ENCODE measurements around the gene TDRD9. TPM values are rescaled to one million over a fixed set of nuclear protein-coding genes. Genes with fewer than 3 reads are reported as not detected.
A peak's percentile ranks its signal among the peaks of the same experiment; 100 is the strongest.

TDRD9 gene
- total RNA-seq, 1 experiment from 2014 or later: 4.1 TPM

DNA sequence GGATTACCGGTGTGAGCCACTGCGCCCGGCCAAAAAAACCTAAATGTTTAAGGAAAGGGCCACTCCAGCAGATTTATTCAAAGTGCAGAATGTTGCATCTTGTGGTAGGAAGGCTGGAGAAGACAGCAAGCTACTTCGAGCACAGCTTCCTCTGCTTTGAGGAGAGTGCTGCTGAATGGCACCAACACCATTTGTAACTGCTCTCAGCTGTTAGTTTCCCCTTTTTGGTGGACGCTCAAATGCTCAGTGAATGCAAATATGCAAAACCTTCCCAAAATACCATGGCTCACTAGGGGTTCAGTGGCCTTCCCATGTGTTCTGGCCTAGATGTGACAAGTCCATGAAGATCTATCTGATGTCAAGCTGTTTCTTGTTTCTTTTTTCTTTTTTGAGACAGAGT lies 2.9 kb upstream of the TDRD9 start:
- no peak overlapping the region for H3K27ac ChIP-seq
- H3K27me3 ChIP-seq (replicated peaks): no peaks in the 10 kb centered on the region
- DNase-seq (ENCODE audit: low read depth in 1 of 2, low spot score in 2 of 2): no peak
- no peak overlapping the region for H3K4me3 ChIP-seq
- H3K4me1 ChIP-seq (replicated peaks): peaks cover 12% of the 10 kb centered on the region
- peaks cover 8% of the 10 kb centered on the region for H3K36me3 ChIP-seq
- H3K9me3 ChIP-seq (replicated peaks): no peaks in the 10 kb centered on the region

DNA sequence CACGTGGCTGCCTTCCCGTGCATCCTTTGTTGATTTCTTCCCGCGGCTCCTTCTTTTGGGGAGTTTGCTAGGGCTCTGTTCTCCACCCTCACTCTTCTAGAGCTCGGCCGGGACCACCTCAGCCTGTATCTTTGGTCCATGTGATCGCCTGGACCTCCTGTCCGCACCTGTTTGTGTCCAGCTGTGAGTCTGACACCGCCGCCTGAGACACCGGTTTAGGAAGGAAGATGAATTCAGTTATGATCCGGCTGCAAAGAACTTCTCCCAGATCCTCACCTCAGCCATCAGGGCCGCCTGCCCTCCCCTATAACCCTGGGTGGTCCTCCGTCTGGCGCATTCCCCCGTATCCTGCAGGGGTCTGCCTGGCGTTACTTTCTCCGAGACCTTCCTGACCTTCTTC lies 690 bp upstream of the TDRD9 start:
- no peak for DNase-seq (ENCODE audit: low read depth in 1 of 2, low spot score in 2 of 2)
- Histone ChIP-seq H3K9me3 (replicated peaks) (no peaks in the 10 kb centered on the region), H3K27me3 (replicated peaks) (no peaks in the 10 kb centered on the region), H3K4me3 (no peak overlapping the region), H3K27ac (no peak overlapping the region), H3K36me3 (no peaks in the 10 kb centered on the region), H3K4me1 (replicated peaks) (no peaks in the 10 kb centered on the region)

DNA sequence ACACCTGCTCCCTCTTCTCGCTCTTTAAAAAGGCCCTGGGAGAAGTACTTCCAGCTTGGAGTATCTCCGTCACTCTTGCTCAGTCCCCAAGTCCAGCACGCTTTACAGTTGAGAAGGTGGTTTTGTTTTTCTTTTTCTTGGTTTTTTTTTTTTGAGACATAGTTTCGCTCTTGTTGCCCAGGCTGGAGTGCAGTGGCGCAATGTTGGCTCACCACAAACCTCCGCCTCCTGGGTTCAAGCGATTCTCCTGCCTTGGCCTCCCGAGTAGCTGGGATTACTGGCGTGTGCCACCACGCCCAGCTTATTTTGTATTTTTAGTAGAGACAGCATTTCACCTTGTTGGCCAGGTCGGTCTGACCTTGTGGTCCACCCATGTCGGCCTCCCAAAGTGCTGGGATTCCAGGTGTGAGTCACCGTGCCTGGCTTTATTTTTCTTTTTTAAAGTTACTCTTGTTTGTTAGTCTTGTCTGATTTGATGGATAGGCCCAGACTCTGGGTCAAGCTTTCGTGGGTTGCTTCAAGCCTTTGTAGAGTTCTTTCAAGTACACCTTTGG lies 1.9 kb downstream of the TDRD9 start:
- H3K36me3 ChIP-seq: no peaks in the 10 kb centered on the region
- no peak for DNase-seq (ENCODE audit: low read depth in 1 of 2, low spot score in 2 of 2)
- H3K27ac ChIP-seq: no peak overlapping the region

DNA sequence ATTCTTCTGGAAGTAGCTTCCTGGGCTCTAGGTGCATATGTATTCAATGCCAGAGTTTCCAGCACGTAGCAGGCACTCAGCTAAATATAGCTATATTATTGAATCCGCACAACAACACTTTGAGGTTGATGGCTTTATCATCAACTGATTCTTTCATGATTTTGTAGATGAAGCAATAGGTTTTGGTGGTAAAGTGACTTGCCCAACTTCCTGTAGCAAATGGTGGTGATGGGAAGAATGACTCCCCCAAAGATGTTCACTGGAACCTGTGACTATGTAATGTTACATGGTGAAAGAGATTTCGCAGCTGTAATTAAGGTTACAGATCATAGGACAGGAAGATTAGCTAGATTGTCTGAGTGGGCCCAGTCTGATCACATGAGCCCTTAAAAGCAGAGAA lies 3.2 kb downstream of the TDRD9 start:
- Histone ChIP-seq H3K9me3 (replicated peaks) (no peaks in the 10 kb centered on the region), H3K4me1 (replicated peaks) (no peaks in the 10 kb centered on the region), H3K27ac (no peak overlapping the region), H3K4me3 (no peak overlapping the region), H3K36me3 (no peaks in the 10 kb centered on the region), H3K27me3 (replicated peaks) (no peaks in the 10 kb centered on the region)
- no peak for DNase-seq (ENCODE audit: low read depth in 1 of 2, low spot score in 2 of 2)

More for the DNA sequence above, 1.9 kb downstream of the TDRD9 start:
- no peaks in the 10 kb centered on the region for H3K4me1 ChIP-seq (replicated peaks)
- no peaks in the 10 kb centered on the region for H3K9me3 ChIP-seq (replicated peaks)
- H3K27me3 ChIP-seq (replicated peaks): no peaks in the 10 kb centered on the region
- H3K4me3 ChIP-seq: no peak overlapping the region

DNA sequence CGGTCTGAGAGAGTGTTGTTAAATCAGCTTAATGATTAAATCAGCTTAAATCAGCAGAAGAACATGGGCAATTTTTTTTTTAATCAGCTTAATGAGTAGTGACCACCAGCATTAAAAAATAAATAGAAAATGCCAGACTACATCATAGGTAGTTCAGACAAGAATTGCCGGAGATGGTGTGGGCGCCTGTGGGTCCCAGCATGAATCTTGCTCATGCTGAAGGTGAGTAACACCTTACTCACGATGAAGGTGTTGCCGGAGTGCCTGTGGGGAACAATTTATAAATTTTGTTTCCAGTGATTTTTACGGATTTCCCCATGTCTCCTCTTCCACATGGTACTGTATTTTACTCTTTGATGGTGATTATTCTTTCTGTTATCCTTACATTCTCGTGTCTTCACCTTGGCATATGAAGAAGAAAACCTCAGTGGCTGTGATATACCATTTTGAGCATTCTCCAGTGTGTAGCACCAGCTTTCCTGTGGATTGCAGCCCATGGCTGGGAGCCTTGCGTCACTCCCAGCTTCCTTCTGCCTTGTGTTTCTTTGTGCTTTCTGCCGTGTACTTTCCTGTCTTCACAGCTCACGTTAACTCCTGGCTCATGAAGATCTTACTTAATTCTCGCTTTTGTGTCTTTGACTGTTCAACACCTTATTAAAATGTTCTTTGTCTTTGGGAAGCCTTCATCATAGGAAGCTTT lies 4.7 kb downstream of the TDRD9 start:
- no peak for DNase-seq (ENCODE audit: low read depth in 1 of 2, low spot score in 2 of 2)
- Histone ChIP-seq H3K4me3 (no peak overlapping the region), H3K9me3 (replicated peaks) (no peaks in the 10 kb centered on the region), H3K27ac (no peak overlapping the region), H3K27me3 (replicated peaks) (no peaks in the 10 kb centered on the region), H3K36me3 (no peaks in the 10 kb centered on the region), H3K4me1 (replicated peaks) (no peaks in the 10 kb centered on the region)

DNA sequence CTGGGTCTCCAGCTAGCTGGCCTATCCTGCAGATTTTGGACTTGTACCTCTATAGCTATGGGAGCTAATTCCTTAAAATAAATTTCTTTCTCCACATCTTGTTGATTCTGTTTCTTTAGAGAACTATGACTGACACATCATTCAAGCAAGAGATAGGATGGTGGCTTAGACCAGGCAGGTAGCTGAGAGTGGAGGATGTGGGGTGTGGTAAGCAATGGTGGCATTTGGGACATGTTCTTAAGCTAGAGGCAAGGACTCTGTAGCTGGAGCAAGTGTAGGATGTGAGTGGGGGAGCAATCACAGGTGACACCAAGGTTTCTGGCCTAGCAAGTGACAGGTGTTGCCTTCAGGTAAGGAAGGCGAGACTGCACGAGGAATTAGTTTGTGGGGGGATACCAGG lies 6.8 kb downstream of the TDRD9 start:
- no peak for DNase-seq (ENCODE audit: low read depth in 1 of 2, low spot score in 2 of 2)
- Histone ChIP-seq H3K36me3 (no peaks in the 10 kb centered on the region), H3K27me3 (replicated peaks) (no peaks in the 10 kb centered on the region), H3K4me3 (no peak overlapping the region), H3K9me3 (replicated peaks) (no peaks in the 10 kb centered on the region), H3K4me1 (replicated peaks) (no peaks in the 10 kb centered on the region), H3K27ac (no peak overlapping the region)

DNA sequence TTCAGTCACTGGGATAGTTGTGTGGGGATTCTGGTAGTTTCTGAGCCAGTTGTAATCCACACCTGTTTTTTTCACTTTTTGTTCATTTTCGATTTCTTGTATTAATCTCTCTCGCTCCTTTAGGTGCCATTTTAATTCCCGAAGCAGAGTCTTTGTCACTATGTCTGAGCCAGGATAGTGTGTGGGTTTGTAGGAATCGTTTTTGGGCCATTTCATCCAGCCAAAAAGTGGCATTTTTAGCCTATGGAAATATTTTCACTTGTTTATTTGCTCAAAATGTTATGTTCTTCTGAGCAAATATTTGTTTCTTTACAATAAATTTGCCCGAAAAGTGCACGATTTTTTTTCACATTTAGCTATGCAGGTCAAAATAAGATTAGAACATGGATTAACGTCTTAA lies 13.2 kb downstream of the TDRD9 start:
- Histone ChIP-seq H3K27ac (no peak overlapping the region), H3K4me1 (replicated peaks) (peaks cover 7% of the 10 kb centered on the region), H3K4me3 (no peak overlapping the region), H3K27me3 (replicated peaks) (no peaks in the 10 kb centered on the region), H3K9me3 (replicated peaks) (no peaks in the 10 kb centered on the region), H3K36me3 (no peaks in the 10 kb centered on the region)
- DNase-seq (ENCODE audit: low read depth in 1 of 2, low spot score in 2 of 2): no peak

DNA sequence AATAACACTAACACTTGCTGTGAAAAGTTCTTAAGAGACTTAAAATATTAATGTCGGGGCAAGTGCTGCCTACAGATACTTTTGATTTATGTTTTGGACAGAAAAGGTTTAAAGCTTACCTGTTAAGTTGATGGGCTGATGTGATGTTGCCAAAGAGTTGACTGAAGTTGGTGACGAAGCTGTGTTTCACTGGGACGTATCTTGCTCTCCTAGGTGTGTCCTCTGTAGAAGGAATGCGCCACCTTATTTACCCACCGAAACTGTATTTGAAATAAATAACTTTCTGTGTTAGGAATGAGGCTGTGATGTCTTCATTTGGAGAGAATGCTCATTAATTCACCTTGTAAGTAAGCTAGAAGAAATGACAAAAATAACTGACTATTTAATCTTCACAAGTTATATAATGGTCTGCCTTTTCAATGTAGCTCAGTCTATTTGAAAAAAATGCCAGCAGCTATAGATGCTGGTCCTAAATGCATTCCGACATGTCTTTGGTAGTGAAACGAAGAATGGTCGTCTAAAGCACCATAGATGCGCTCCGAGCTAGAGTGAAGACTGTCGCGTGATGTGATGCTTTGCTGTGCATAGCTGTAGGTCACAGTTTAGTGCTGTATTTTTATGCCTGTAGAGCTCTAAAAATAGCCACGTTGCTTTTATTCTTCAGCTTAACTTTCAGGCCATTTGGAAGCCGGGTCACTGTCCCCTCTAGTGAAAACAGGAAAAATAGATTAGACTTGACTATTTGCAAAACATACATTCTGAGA lies 13.9 kb downstream of the TDRD9 start, which contains the start of gene RD3L:
RD3L (minus strand) TSS at position 557 of the 764 bp plus-strand sequence. CDS start 834 bp downstream, outside the sequence.
- no peak for DNase-seq (ENCODE audit: low read depth in 1 of 2, low spot score in 2 of 2)
- Histone ChIP-seq H3K4me1 (replicated peaks) (peaks cover 7% of the 10 kb centered on the region), H3K27me3 (replicated peaks) (no peaks in the 10 kb centered on the region), H3K9me3 (replicated peaks) (no peaks in the 10 kb centered on the region), H3K27ac (peak within 1 kb of the TSS; percentile 15; the same call in 1 of the 2 replicates), H3K36me3 (no peaks in the 10 kb centered on the region), H3K4me3 (no peak within 1 kb of the TSS)

DNA sequence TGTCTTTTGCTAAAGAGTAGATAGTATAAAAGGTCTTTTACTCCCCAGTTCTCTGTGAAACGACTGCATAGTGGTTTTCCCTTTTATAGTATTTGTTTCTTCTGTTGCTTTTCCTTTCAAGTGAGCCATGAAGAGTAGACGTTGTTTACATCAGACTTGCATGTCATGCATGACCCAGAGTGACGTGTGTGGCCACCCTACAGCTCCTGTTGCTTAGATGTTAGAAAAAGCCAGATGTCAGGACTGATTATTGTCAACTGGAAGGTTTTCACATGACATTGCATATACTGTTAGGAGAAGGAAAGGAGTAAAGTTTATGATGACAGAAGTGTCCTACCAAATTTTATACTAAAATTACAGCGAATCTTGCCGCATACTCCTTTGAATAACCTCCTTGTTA lies 15.4 kb downstream of the TDRD9 start:
- Histone ChIP-seq H3K27ac (peak overlapping the region; percentile 64), H3K27me3 (replicated peaks) (no peaks in the 10 kb centered on the region), H3K36me3 (no peaks in the 10 kb centered on the region), H3K9me3 (replicated peaks) (no peaks in the 10 kb centered on the region), H3K4me1 (replicated peaks) (peaks cover 19% of the 10 kb centered on the region), H3K4me3 (no peak overlapping the region)
- DNase-seq (ENCODE audit: low read depth in 1 of 2, low spot score in 2 of 2): peak; percentile 83 to 85

DNA sequence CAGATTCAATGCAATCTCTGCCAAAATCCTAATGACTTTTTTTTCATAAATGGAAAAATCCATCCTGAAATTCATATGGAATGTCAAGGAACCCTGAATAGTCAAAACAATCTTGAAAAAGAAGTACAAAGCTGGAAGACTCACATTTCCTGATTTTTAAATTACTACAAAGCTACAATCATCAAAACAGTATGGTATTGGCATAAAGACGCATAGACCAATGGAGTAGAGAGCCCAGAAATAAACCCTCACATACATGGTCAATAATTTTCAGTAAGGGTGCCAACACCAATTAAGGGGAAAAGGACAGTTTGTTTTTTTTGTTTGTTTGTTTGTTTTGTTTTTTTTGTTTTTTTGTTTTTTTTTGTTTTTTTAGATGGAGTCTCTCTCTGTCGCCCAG lies 18.7 kb downstream of the TDRD9 start:
- H3K27me3 ChIP-seq (replicated peaks): no peaks in the 10 kb centered on the region

DNA sequence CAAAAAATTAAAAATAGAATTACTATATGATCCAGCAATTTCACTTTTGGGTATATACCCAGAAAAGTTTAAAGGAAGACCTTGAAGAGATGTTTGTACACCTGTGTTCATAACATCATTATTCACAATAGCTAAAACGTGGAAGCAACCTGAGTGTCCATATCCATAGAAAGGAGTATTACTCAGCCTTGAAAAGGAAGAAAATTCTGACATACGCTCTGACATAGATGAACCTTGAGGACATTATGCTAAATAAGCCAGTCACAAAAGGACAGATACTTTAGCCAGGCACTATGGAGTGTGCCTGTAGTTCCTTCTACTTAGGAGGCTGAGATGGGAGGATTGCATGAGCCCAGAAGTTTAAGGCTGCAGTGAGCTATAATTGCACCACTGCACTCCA lies 20.2 kb downstream of the TDRD9 start:
- H3K4me3 ChIP-seq: no peak overlapping the region
- peak overlapping the region; percentile 42; the same call in 1 of the 2 replicates for H3K27ac ChIP-seq
- H3K27me3 ChIP-seq (replicated peaks): no peaks in the 10 kb centered on the region
- DNase-seq (ENCODE audit: low read depth in 1 of 2, low spot score in 2 of 2): no peak
- H3K4me1 ChIP-seq (replicated peaks): peaks cover 40% of the 10 kb centered on the region
- H3K36me3 ChIP-seq: no peaks in the 10 kb centered on the region
- H3K9me3 ChIP-seq (replicated peaks): no peaks in the 10 kb centered on the region

More for the DNA sequence above, 18.7 kb downstream of the TDRD9 start:
- Histone ChIP-seq H3K4me1 (replicated peaks) (peaks cover 40% of the 10 kb centered on the region), H3K9me3 (replicated peaks) (no peaks in the 10 kb centered on the region), H3K27ac (no peak overlapping the region), H3K4me3 (no peak overlapping the region), H3K36me3 (no peaks in the 10 kb centered on the region)
- no peak for DNase-seq (ENCODE audit: low read depth in 1 of 2, low spot score in 2 of 2)

DNA sequence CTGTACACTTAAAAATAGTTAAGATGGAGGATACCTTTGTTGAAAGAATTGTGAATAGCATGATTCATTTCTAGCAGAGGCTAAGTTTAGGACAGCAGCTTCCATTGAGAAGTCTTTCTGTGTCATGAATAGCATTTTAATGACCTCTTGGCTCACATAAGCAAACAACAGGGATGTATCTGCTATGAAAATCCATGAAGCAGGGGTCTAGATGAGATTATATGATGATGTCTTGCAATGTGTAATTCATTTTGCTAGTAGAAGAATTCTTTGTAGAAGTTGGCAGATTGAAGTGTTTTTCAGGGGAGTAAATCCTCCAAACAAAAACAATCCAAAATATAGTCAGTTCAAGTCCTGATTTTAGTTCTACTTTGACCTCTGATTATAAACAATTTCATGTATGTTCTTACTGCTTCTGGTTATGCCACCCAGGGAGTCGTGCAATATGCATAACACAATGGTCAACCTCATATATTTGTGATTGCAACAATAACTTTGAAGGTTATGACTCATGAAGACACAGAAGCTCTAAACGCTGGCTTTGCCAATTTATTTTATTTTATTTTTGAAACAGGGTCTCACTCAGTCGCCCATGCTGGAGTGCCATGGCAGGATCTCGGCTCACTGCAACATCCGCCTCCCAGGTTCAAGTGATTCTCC lies 21.0 kb downstream of the TDRD9 start:
- H3K9me3 ChIP-seq (replicated peaks): no peaks in the 10 kb centered on the region
- peaks cover 34% of the 10 kb centered on the region for H3K4me1 ChIP-seq (replicated peaks)
- peak; percentile 69 to 86 for DNase-seq (ENCODE audit: low read depth in 1 of 2, low spot score in 2 of 2)
- no peak overlapping the region for H3K4me3 ChIP-seq
- no peaks in the 10 kb centered on the region for H3K27me3 ChIP-seq (replicated peaks)
- H3K36me3 ChIP-seq: no peaks in the 10 kb centered on the region
- peak overlapping the region; percentile 91 for H3K27ac ChIP-seq

DNA sequence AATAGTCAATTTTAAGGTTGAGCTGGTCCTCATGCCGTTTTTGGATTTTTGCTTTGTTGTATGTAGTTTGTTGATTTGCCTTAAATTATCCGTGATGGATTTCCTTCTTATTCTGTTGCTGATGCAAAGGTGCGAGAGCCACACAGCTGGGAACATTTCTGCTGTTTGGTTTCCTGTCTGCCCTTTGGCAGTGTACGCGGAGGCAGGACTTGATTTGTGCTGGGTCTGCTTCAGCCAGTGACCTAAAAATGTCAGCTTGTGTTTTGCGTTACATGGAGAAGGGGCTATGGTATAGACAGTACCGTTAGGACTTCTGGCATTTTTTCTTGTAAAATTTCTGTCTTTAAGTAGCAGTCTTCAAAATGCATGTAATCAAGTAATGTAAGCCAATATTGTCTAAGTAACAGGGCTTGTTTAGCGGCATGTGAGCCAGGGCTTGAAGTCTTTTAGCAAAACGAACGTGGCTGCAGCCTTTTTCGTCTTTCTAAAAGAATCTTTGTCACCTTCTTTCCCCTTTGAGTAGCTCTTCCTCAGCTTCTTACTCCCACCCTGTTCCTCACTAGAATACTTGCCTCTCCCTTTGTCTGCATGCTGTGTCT lies 32.3 kb downstream of the TDRD9 start:
- H3K27me3 ChIP-seq (replicated peaks): no peaks in the 10 kb centered on the region
- H3K4me1 ChIP-seq (replicated peaks): peaks cover 13% of the 10 kb centered on the region
- H3K27ac ChIP-seq: no peak overlapping the region

More for the DNA sequence above, 32.3 kb downstream of the TDRD9 start:
- DNase-seq (ENCODE audit: low read depth in 1 of 2, low spot score in 2 of 2): no peak
- no peaks in the 10 kb centered on the region for H3K9me3 ChIP-seq (replicated peaks)
- no peak overlapping the region for H3K4me3 ChIP-seq
- H3K36me3 ChIP-seq: no peaks in the 10 kb centered on the region
